Activated T-cell treated with anti-CD3 and anti-CD28 coated beads, Interleukin-2, amount 50 U/mL, for 48 hours (primary cell): ENCODE results near the gene MOSPD2.

Source experiments
- DNase-seq, 2 experiments: peaks; one replicate each; pipeline ENCODE4 v3.0.0-alpha.2; 2020

Gene MOSPD2

DNA sequence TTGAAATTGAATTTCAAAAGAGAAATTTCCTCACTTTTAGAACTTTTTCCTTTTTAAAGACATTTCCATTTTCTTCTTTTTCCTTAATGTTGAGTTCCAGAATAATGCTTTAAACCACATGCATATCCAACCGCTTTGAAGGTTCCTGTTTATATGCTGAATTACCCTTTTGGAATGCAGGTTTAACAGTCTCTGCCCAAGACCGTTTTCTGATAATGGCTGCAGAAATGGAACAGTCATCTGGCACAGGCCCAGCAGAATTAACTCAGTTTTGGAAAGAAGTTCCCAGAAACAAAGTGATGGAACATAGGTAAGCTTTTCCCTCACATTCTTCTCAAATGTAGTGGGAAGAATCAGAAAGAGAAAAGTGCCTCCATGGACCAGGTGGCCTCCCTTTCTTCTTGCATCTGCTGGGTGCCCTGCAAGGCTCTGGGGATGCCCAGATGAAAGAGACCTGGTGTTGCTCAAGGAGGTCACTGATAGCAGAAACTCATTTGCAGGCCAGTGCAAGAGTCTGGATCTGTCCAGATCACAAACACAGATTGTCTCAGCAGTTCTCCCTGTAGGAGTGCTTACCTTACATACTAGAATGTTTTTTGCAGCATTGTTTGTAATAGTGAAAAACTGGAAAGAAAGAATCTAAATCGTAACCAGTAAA lies 42.9 kb downstream of the MOSPD2 start:
- DNase-seq = no peak

GRCh38 chrX:14919407-14919806 lies 46.2 kb downstream of the MOSPD2 start:
- DNase-seq = no peak

DNA sequence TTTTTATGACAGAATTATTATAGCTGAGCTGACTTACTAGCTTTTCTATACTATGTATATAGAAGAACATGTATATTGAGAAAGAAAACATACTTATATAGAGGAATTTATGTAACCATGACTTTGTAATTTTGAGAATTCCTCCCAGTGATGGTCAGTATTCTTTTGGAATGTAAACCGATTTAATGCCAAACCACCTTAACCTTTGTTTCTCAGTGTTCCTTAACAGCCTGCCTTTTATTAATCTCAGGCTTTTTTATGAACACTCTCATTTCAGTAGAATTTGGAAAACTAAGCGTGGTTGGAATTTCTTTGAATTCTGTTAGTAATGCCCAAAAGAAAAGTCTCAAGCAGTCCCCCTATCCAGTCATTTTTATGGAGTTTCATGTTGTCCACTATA lies 47.0 kb downstream of the MOSPD2 start:
- DNase-seq = no peak

DNA sequence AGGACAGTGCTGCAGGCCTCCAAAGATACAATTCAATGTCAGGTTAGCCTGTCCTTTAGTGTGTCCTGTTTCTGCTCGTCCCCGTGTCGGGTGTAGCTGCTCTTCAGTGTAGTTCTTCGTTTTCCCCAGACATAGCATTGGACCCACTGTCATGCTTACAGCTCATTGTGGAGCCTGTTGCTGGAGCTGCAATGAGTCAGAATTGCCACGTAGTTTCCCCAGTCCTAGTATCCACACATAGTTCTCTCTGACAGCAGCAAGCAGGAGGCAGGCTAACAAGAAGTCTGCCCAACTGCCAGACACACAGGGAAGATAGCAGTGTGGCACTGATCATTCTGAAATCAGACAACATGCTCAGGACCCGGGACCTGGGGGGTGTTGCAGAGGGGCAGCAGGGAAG lies 49.2 kb downstream of the MOSPD2 start:
- DNase-seq = no peak

GRCh38 chrX:14923761-14924160 lies 50.5 kb downstream of the MOSPD2 start:
- no peak for DNase-seq

DNA sequence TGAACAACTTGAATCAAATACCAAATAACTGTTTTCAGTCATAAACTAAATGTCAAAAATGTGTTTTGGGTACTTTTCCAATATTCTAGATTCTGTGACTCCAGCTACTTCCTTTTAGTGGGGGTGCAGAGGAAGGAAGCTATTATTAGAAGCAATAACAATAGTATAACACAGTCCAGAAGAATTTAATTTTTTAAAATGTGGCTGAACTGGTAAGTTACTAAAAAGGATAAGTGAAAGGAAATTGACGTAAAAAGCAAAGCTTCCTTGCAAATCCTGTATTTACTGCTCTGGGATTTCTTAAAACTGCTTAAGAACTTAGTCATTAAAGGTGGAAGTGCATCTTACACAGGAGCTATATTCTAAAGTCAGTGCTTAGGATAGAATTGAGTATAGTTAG lies 53.2 kb downstream of the MOSPD2 start:
- no peak for DNase-seq

DNA sequence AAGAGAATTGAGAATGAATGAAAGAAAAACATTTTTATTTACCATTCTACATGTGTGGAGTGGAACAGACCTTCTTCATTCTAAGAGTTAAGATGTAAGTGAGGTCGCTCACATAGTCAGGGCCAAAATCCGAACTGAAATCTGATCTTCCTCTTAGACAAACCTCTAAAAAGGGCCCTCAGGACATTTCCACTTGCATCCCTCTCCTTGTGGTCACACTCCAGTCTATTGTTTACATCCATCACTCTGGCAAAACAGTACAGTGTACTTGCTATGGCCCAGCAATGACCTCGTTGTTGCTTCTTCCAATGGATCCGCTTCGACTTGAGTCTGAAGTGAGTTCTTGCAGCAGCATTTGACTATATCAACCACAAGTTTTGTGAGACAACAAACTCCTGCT lies 54.2 kb downstream of the MOSPD2 start:
- DNase-seq = no peak

DNA sequence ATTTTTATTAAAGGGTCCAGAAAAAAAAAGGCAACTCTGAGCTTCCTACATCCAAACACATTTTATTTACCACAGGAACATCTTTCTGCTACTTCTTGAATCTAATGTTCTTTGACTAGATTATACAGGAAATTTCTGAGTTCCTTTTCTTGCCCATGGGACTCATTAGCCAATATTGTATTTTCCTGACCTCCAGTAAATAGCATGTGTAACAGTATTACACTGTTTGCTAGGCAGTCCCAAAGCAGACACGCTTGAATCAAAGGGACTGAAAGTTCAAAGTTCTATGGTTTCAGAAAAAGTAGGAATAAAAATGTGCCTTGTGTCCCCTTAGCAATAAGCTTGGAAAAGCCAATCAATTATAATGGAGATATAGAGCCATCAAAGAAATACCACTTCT lies 57.4 kb downstream of the MOSPD2 start:
- no peak for DNase-seq

GRCh38 chrX:14932136-14932535 lies 58.9 kb downstream of the MOSPD2 start:
- no peak for DNase-seq

- DNase-seq = no peak
Observed at GRCh38 chrX:14934423-14934822, 61.2 kb downstream of the MOSPD2 start.

DNA sequence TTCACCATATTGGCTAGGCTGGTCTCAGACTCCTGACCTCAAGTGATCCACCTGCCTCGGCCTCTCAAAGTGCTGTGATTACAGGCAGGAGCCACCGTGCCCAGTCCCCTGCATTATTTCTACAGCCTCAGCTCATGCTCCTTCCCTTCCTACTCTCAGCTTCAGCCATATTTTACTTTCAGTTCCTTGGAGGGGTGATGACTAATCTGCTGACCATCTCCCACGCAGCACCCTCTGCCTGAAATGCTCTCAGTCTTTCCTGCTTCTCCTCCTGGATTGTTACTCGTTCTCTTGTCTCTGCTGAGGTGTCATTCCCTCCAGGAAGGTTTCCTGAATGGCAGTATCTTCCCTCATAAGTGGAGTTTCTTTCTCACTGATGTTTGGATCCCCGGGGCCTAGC lies 63.3 kb downstream of the MOSPD2 start:
- no peak for DNase-seq

DNA sequence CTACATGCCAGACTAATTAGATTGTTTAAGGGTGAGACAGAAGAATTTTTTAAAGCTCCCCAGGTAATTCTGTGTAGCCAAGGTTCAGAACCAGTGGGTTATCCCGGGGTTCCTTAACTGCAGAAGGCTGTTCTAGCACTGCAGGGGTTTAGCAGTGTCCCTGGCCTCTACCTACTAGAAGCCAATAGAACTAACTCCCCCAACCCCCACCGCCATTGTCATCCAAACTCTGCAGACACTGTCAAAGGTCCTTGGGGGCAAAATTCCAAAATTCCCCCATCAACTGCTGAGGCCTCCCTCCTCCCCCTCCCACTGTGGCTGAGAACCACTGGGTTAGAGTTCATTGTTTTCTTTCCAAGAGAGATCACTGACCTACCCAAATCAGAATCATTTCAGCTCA lies 66.4 kb downstream of the MOSPD2 start:
- DNase-seq = no peak

DNA sequence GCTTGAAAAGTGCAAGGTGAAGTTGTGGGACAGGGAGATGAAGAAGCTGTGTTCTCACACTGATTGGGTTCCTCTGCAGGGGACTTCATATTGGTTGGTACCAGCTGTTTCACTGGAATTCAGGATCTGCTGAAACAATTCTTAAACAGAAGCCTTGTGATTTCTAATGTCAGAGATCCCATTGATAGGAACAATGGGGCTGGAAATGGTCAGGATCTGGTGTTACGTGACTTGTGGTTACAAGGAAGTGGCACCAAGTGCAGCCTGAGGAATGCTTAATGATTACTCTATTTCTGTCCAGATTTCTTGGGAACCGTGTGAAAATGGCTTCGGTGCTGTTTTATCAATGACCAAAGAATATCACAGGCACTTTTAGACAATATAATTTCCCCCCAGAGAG lies 68.1 kb downstream of the MOSPD2 start:
- no peak for DNase-seq

DNA sequence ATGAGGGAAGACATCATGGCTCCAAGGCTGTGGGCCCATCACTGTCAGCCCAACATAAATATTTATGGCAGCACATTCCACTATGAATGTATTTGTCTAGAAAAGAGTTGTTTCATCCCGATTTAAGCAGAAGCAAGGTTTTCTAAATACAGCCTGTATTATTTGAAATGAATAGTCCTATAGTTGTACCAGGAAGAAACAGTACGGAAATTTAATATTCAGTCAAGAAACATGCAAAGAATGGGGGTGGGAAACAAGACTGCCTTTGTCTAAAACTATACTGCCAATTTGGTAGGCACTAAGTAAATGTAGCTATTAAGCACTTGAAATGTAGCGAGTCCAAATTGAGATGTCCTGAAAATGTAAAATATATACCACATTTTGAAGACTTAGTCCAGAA lies 69.1 kb downstream of the MOSPD2 start:
- DNase-seq = no peak

GRCh38 chrX:14943962-14944361 lies 70.7 kb downstream of the MOSPD2 start:
- DNase-seq = no peak

DNA sequence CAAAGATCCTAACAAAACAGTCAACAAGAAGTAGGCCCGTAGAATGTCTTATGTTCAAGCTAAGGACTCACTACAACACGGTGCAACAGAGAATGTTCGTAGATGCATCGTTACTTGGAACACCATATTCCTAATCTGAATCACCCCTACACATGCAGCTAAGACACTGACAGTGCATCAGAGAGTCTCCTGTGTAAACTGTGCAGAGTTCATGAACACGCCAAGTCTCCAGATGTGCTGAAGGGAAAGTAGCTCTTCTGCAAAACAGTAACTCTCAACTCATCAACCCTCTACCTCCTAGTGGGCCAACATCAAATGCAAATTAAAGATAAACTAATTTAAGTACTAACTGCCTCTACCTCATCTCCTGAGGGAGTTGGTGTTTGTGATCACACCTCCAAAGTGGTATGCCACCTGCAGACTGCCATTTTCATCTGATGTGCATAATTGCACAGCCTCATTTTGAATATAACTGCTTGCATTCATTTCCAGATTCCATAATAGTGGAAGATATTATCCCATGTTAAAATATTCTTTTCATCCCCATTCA lies 73.5 kb downstream of the MOSPD2 start:
- no peak for DNase-seq

DNA sequence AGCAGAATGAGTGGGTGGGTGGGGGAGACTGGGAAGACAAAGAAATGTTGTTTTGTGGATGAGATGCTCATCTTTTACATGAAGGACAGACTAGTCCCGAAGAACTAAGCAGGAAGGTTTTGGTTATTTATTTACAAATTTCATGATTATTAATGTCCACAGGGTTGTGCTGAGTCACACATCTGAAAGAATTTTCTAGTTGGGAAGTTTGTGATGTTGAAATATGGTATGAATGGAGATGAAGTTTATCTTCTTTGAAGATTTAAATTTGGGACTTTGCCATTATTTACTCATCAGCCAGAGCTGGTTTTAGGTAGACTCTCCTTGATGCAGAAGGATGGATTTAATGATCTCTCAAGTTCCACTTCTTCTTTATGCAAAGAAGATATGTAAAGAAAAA lies 75.5 kb downstream of the MOSPD2 start:
- no peak for DNase-seq

DNA sequence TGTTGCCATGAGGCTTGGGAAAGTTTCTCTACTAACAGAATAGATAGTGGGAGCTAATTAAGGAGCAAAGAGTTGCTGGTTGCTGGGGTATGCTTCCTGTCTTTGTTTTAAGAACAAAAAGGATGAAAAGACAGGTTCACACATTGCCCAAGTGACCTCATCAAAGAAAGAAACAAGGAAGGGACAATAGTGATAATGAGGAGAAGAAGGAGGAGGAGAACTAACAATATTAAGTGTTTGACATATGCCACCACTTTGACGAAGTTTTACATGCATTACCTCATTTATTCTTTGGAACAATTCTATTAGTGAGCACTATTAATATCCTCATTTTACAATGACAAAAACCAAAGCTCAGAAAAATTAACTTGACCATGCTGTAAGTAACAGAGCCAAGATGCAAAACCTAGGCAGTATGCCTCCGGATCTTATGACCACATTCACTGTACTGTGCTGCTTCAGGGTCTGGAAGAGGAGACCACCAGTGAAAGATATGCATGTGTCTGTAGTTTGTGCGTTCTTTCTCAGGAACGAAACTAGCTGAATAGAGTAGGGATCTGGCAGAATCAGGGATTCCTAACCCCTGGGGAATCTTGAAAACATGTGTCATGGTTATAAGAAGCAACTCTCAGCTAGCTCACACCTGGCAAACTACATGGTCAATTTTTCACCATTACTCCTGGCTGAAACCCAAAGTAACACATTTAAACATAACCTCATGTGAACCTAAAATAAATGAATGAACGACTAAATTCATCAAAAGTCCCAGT lies 83.8 kb downstream of the MOSPD2 start:
- no peak for DNase-seq

GRCh38 chrX:14963447-14964236 lies 90.4 kb downstream of the MOSPD2 start:
- no peak for DNase-seq

DNA sequence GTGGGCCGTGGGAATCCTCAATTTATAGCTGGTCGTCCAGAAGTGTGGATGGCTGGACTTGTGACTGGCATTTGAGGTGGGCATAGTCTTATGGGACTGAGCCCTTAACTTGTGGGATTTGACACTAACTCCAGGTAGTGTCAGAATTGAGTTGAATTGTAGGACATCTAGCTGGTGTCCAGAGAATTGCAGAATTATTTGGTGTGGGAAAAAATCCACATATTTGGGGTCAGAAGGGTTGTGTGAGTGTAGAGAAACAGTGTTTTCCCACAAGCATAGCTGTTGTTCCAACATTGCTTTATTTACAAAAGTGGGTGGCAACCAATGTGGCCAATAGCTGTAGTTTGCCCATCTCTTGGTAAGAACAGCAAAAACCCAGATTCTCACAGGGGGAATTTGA lies 91.3 kb downstream of the MOSPD2 start:
- no peak for DNase-seq
